GM23338 (cell line): Measurements from ENCODE around the gene PDIA6. TPM values are rescaled to one million over a fixed set of nuclear protein-coding genes. Genes with fewer than 3 reads are reported as not detected.

Source experiments
- ATAC-seq: fragments of 200-7000 bp; cut with Tn5 transposase; 3 replicates; pipeline ENCODE4 v1.9.1; 2020
- DNase-seq: peaks from one replicate; pipeline ENCODE4 v3.0.0-alpha.2; 2015; ENCODE audit warnings: low spot score
- H2AFZ ChIP-seq: fragments of 200-600 bp; sonication (generic); 2 replicates; pipeline ENCODE4 v1.8.0; 2016; ENCODE audit warnings: antibody characterized with exemption, mild to moderate bottlenecking, moderate library complexity
- H3F3A ChIP-seq: fragments of 200-600 bp; sonication (generic); replicated peaks from 2 replicates; pipeline ENCODE4 v1.8.0; 2017; ENCODE audit warnings: antibody characterized with exemption, mixed run types, low read depth
- H3K27ac ChIP-seq: fragments of 200-600 bp; sonication (generic); 2 replicates; pipeline ENCODE4 v1.6.1; 2016; ENCODE audit warnings: low read depth
- H3K27me3 ChIP-seq: fragments of 200-600 bp; sonication (generic); 2 replicates; pipeline ENCODE4 v1.8.0; 2016; ENCODE audit warnings: mild to moderate bottlenecking, mixed run types, moderate library complexity; ENCODE audit not compliant: insufficient read depth
- H3K36me3 ChIP-seq: fragments of 200-600 bp; sonication (generic); 2 replicates; pipeline ENCODE4 v1.8.0; 2016; ENCODE audit warnings: mild to moderate bottlenecking; ENCODE audit not compliant: insufficient read depth
- H3K4me1 ChIP-seq: fragments of 200-600 bp; sonication (generic); 2 replicates; pipeline ENCODE4 v1.8.0; 2016; ENCODE audit warnings: mild to moderate bottlenecking, moderate library complexity; ENCODE audit not compliant: insufficient read depth
- H3K4me2 ChIP-seq: fragments of 200-600 bp; sonication (generic); 2 replicates; pipeline ENCODE4 v1.7.1; 2017; ENCODE audit warnings: mixed run types
- H3K4me3 ChIP-seq: fragments of 200-600 bp; sonication (generic); 2 replicates; pipeline ENCODE4 v1.6.1; 2016; ENCODE audit warnings: mixed run types
- H3K79me2 ChIP-seq: fragments of 200-600 bp; sonication (generic); replicated peaks from 2 replicates; pipeline ENCODE4 v1.8.0; 2017; ENCODE audit warnings: mild to moderate bottlenecking; ENCODE audit not compliant: insufficient read depth
- H3K9me2 ChIP-seq: fragments of 200-600 bp; sonication (generic); 2 replicates; pipeline ENCODE4 v1.8.0; 2017; ENCODE audit not compliant: insufficient read depth
- H4K20me1 ChIP-seq: fragments of 200-600 bp; sonication (generic); replicated peaks from 2 replicates; pipeline ENCODE4 v1.8.0; 2017; ENCODE audit warnings: mild to moderate bottlenecking; ENCODE audit not compliant: insufficient read depth
- H3K27ac Mint-ChIP-seq: 2 replicates; pipeline ENCODE4 v1.8.0; 2020; ENCODE audit warnings: inconsistent platforms, mild to moderate bottlenecking, moderate library complexity, mixed read lengths
- H3K27me3 Mint-ChIP-seq: 3 replicates; pipeline ENCODE4 v1.8.0; 2022; ENCODE audit warnings: low read depth, mild to moderate bottlenecking, moderate library complexity, mixed read lengths, inconsistent platforms; ENCODE audit not compliant: insufficient read depth, poor library complexity
- H3K36me3 Mint-ChIP-seq: 3 replicates; pipeline ENCODE4 v1.8.0; 2021; ENCODE audit warnings: low read depth, mild to moderate bottlenecking, inconsistent platforms, moderate library complexity, mixed read lengths
- H3K4me1 Mint-ChIP-seq: 3 replicates; pipeline ENCODE4 v1.8.0; 2020; ENCODE audit warnings: mild to moderate bottlenecking, inconsistent platforms, mixed read lengths
- H3K4me3 Mint-ChIP-seq: 3 replicates; pipeline ENCODE4 v1.8.0; 2021; ENCODE audit warnings: moderate library complexity, mild to moderate bottlenecking, inconsistent platforms, mixed read lengths
- H3K9me3 Mint-ChIP-seq: 3 replicates; pipeline ENCODE4 v1.8.0; 2020; ENCODE audit warnings: moderate library complexity, mild to moderate bottlenecking, inconsistent platforms, mixed read lengths
- CREB1 ChIP-seq: fragments of 250-450 bp; sonication (Bioruptor Pico); IDR thresholded peaks from 2 replicates; pipeline ENCODE4 v1.5.0; 2020; ENCODE audit warnings: low read depth, mild to moderate bottlenecking, moderate library complexity
- CTCF ChIP-seq, 2 experiments: fragments of 200-600 bp in 1 of 2; sonication (generic) in 1 of 2; conservative IDR thresholded peaks; 2 replicates each; pipeline versions ENCODE4 v1.5.1 to v1.6.1; 2016 to 2017; ENCODE audit warnings: antibody characterized with exemption in 2 of 2, low read depth in 2 of 2, mild to moderate bottlenecking in 2 of 2, moderate library complexity in 1 of 2
- ETS1 ChIP-seq: IDR thresholded peaks from 2 replicates; pipeline ENCODE4 v1.6.1; 2016; ENCODE audit warnings: antibody characterized with exemption
- EZH2 ChIP-seq: fragments of 200-600 bp; sonication (generic); IDR thresholded peaks from one replicate; pipeline ENCODE4 v1.8.0; 2017; ENCODE audit warnings: antibody characterized with exemption, mild to moderate bottlenecking, low read depth; ENCODE audit not compliant: unreplicated experiment
- EZH2phosphoT487 ChIP-seq: fragments of 200-600 bp; sonication (generic); IDR thresholded peaks from one replicate; pipeline ENCODE4 v1.8.1; 2018; ENCODE audit warnings: antibody characterized with exemption; ENCODE audit not compliant: unreplicated experiment
- JUNB ChIP-seq: IDR thresholded peaks from one replicate; pipeline ENCODE4 v1.6.1; 2016; ENCODE audit warnings: antibody characterized with exemption; ENCODE audit not compliant: unreplicated experiment
- NANOG ChIP-seq: IDR thresholded peaks from 2 replicates; pipeline ENCODE4 v1.6.1; 2016; ENCODE audit warnings: antibody characterized with exemption, borderline replicate concordance
- POLR2AphosphoS5 ChIP-seq: IDR thresholded peaks from 2 replicates; pipeline ENCODE4 v1.6.1; 2016; ENCODE audit warnings: antibody characterized with exemption, low read depth
- REST ChIP-seq: IDR thresholded peaks from one replicate; pipeline ENCODE4 v1.6.1; 2018; ENCODE audit warnings: antibody characterized with exemption; ENCODE audit not compliant: unreplicated experiment
- STAT1 ChIP-seq: IDR thresholded peaks from one replicate; pipeline ENCODE4 v1.6.1; 2016; ENCODE audit warnings: antibody characterized with exemption; ENCODE audit not compliant: unreplicated experiment
- ZNF114 ChIP-seq: fragments of 250-450 bp; sonication (Bioruptor Pico); IDR thresholded peaks from 2 replicates; pipeline ENCODE4 v1.5.0; 2020; ENCODE audit warnings: mild to moderate bottlenecking, moderate library complexity
- ZNF331 ChIP-seq: fragments of 250-450 bp; sonication (Bioruptor Pico); IDR thresholded peaks from 2 replicates; pipeline ENCODE4 v1.5.0; 2020; ENCODE audit warnings: low read depth, mild to moderate bottlenecking, moderate library complexity
- ZNF462 ChIP-seq: fragments of 250-450 bp; sonication (Bioruptor Pico); IDR thresholded peaks from 2 replicates; pipeline ENCODE4 v1.5.0; 2020; ENCODE audit warnings: mild to moderate bottlenecking, moderate library complexity
- polyA plus RNA-seq: library from polyadenylated mRNA; unstranded; fragments of >200 nt; fragmentation: Nextera tagmentation; extraction: Ambion mirVana; gene quantifications from 2 replicates; pipeline ENCODE4 v1.2.1, GENCODE V29; 2016
- total RNA-seq: library from RNA; depleted of rRNA; stranded (reverse); fragments of >200 nt; shearing (Covaris generic); gene quantifications from 2 replicates; pipeline ENCODE4 v1.2.3, GENCODE V29; 2014

Gene PDIA6
- total and polyA plus RNA-seq, 2 experiments from 2014 or later, result 331 to 382 TPM

- H3K4me1 ChIP-seq, result no peaks in the 10 kb centered on the region
- H3F3A ChIP-seq, result 0 out of 2 replicates have a peak, but pooled peaks cover 3% of the 10 kb centered on the region
- H3K27me3 ChIP-seq, result no peaks in the 10 kb centered on the region
- Mint-ChIP-seq H3K27ac (no peak overlapping the region), H3K4me3 (no peak overlapping the region), H3K27me3 (peaks cover 1% of the 10 kb centered on the region), H3K4me1 (no peaks in the 10 kb centered on the region), H3K9me3 (no peaks in the 10 kb centered on the region), H3K36me3 (peaks cover 87% of the 10 kb centered on the region)
- no peak for DNase-seq
- no peak for ATAC-seq
- no peak overlapping the region for H3K4me2 ChIP-seq
- H3K27ac ChIP-seq, result no peak overlapping the region
- no peak overlapping the region for H3K4me3 ChIP-seq
- H4K20me1 ChIP-seq, result peaks cover 61% of the 10 kb centered on the region
- H2AFZ ChIP-seq, result no peak overlapping the region
- no peak for TF ChIP-seq CREB1 (CRISPR knock-in tag)
- TF ChIP-seq NANOG, result no peak
- no peak for TF ChIP-seq REST
- no peak for TF ChIP-seq STAT1
- TF ChIP-seq CTCF (conservative IDR thresholded peaks at IDR 0.05; ENCODE audit: low read depth in 2 of 2), result no peak
- no peak for TF ChIP-seq EZH2phosphoT487
- TF ChIP-seq ZNF114, result no peak
- TF ChIP-seq ZNF462 (CRISPR knock-in tag), result no peak
- no peak for TF ChIP-seq ZNF331 (CRISPR knock-in tag)
- no peak for TF ChIP-seq EZH2
- TF ChIP-seq JUNB, result no peak
- TF ChIP-seq ETS1, result no peak
- TF ChIP-seq POLR2AphosphoS5, result no peak
- H3K36me3 ChIP-seq, result peaks cover 81% of the 10 kb centered on the region
- peaks cover 70% of the 10 kb centered on the region for H3K79me2 ChIP-seq
- no peaks in the 10 kb centered on the region for H3K9me2 ChIP-seq
These were observed 17.0 kb downstream of the PDIA6 start for GRCh38 chr2:10795508-10796046.
